Body of pancreas (tissue), 4 donors: ENCODE results near the gene KLHL29. TPM values are rescaled to one million over a fixed set of nuclear protein-coding genes. Genes with fewer than 3 reads are reported as not detected.
A peak's percentile ranks its signal among the peaks of the same experiment; 100 is the strongest.

Source experiments
- ATAC-seq: fragments of 150-250 bp; one replicate; pipeline ENCODE4 v1.9.1; 2016
- DNase-seq, 4 donors: peaks; one replicate each; pipeline ENCODE4 v3.0.0-alpha.2; 2019
- H3K27ac ChIP-seq, 4 donors: fragments of 200-600 bp; sonication (generic); 1 replicate in 3 of 4; 2 replicates in 1 of 4; pipeline versions ENCODE4 v1.5.1 to v1.6.1; 2016 to 2019; ENCODE audit warnings: mild to moderate bottlenecking in 1 of 4, mixed read lengths in 1 of 4, moderate library complexity in 1 of 4
- H3K27me3 ChIP-seq, 2 donors: fragments of 200-600 bp; sonication (generic); one replicate each; pipeline ENCODE4 v1.6.0; 2016; ENCODE audit warnings: mild to moderate bottlenecking in 1 of 2
- H3K36me3 ChIP-seq, 2 donors: fragments of 200-600 bp; sonication (generic); replicated peaks in 1 of 2; 2 replicates each; pipeline ENCODE4 v1.5.1; 2016; ENCODE audit warnings: low read depth in 2 of 2; ENCODE audit not compliant: insufficient read depth in 1 of 2
- H3K4me1 ChIP-seq: fragments of 200-600 bp; sonication (generic); one replicate; pipeline ENCODE4 v1.6.0; 2016
- H3K4me3 ChIP-seq, 2 donors: fragments of 200-600 bp; sonication (generic); 1 replicate in 1 of 2; 2 replicates in 1 of 2; pipeline ENCODE4 v1.5.1; 2016 to 2019
- H3K9me3 ChIP-seq, 3 donors: fragments of 200-600 bp; sonication (generic); 1 replicate in 2 of 3; 2 replicates in 1 of 3; pipeline ENCODE4 v1.5.1; 2016
- POLR2A ChIP-seq, 3 donors: fragments of 450-650 bp; IDR thresholded peaks; one replicate each; pipeline ENCODE4 v1.6.1; 2016; ENCODE audit warnings: antibody characterized with exemption in 3 of 3, mild to moderate bottlenecking in 2 of 3
- WGBS, 2 donors: methylation state at CpG; one replicate each; pipeline ENCODE4 v1.1.5; 2017; 5-methylcytosine and 5-hydroxymethylcytosine counted together
- intact Hi-C: fragments of 100-400 bp; cut with DNase I; formaldehyde crosslinking; loops from one replicate; pipeline ENCODE4 v1.15.1; 2023
- total RNA-seq, 2 donors: library from RNA; depleted of rRNA; stranded (reverse); fragments of >200 nt; gene quantifications; one replicate each; pipeline ENCODE4 v1.1.0, GENCODE V29; 2016
- TF ChIP-seq, protein P1 (sequence below), 7 experiments: fragments of 450-650 bp in 4 of 7; fragments of 200-600 bp in 3 of 7; sonication (generic) in 3 of 7; IDR thresholded peaks; one replicate each; pipeline ENCODE4 v1.5.1; 2016 to 2019; ENCODE audit warnings: antibody characterized with exemption in 7 of 7

KLHL29 gene
- total RNA-seq, 2 donors from 2014 or later: 4.0 to 4.4 TPM

DNA sequence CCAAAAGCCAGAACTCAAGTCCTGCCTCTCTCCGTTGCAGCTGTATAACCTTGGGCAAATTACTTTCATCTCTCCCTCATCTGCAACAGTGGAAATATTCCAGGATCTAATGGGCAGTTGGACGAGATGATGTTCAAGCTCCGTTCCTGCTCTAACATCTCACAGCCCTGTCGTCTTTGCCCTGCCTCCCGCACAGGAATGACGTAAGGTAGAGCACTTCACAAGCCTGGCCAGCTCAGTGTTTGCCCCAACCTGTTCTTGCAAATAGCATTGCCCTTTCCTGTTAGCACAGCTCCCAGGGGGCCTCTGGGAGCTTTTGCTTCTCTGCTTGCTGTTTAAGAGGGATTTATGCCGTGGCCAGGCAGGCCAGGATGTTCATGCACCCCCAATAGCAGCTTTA, 107.9 kb downstream of the KLHL29 start:
- ATAC-seq (no peak), DNase-seq (peak in 2 of 4 donors; percentile 27 to 31)
- no peak for TF ChIP-seq POLR2A (IDR thresholded peaks at IDR 0.05)
- TF ChIP-seq, protein P1, sequence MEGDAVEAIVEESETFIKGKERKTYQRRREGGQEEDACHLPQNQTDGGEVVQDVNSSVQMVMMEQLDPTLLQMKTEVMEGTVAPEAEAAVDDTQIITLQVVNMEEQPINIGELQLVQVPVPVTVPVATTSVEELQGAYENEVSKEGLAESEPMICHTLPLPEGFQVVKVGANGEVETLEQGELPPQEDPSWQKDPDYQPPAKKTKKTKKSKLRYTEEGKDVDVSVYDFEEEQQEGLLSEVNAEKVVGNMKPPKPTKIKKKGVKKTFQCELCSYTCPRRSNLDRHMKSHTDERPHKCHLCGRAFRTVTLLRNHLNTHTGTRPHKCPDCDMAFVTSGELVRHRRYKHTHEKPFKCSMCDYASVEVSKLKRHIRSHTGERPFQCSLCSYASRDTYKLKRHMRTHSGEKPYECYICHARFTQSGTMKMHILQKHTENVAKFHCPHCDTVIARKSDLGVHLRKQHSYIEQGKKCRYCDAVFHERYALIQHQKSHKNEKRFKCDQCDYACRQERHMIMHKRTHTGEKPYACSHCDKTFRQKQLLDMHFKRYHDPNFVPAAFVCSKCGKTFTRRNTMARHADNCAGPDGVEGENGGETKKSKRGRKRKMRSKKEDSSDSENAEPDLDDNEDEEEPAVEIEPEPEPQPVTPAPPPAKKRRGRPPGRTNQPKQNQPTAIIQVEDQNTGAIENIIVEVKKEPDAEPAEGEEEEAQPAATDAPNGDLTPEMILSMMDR (IDR thresholded peaks at IDR 0.05): no peak
- intact Hi-C loops: no loop called here
- H3K4me1 ChIP-seq: no peaks in the 10 kb centered on the region
- H3K9me3 ChIP-seq: no peaks in the 10 kb centered on the region
- no peak overlapping the region for H3K27ac ChIP-seq
- no peak overlapping the region for H3K4me3 ChIP-seq
- WGBS, 2 donors: 51 to 72% methylated on average over 7 of the region's 7 CpGs
- H3K36me3 ChIP-seq: no peaks in the 10 kb centered on the region
- H3K27me3 ChIP-seq: no peaks in the 10 kb centered on the region

DNA sequence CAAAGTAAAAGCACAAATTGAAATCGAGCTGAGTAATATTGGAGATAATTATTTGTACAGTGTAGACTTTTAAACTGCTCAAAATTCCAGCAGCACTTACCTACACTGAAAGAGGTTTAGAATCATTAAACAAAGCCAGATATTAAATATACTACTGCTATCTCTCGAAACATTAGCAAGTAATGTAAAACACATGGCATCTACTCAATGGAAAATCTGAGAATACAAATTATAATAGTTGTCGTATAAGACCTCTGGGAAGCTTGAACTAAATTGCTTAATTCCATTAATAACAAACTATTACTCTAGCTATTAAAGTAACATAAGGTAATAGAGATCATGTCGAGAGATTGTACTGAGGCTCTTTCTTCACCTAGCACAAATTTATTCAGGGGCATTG, 108.9 kb downstream of the KLHL29 start:
- 72 to 75% methylated on average over 4 of the region's 4 CpGs for WGBS, 2 donors

DNA sequence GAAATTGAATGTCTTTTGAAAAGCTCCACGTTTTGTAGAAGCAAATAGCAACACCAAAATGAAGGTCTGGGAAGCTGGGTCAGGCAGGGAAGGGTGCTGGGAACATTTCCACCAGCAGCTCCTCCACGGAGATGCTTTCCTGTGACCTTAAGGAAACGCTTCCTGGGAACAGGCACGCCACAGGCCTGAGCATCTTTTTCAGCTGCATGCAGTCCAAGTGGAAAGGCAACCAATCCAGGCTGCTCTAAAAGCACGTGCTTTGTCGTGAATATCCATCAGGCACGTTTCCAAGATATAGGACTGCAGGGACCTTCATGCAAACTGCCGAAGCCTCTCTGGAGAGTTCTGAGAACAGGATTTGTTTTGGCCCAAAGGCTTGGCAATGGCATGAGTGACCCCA, 109.3 kb downstream of the KLHL29 start:
- Histone ChIP-seq H3K4me1 (no peaks in the 10 kb centered on the region), H3K4me3 (no peak overlapping the region), H3K27ac (no peak overlapping the region), H3K9me3 (no peaks in the 10 kb centered on the region), H3K27me3 (no peaks in the 10 kb centered on the region), H3K36me3 (no peaks in the 10 kb centered on the region)
- ATAC-seq: no peak
- WGBS, 2 donors: 23 to 57% methylated on average over 2 to 8 of the region's 8 CpGs
- no peak for DNase-seq
- intact Hi-C loops: no loop called here
- TF ChIP-seq POLR2A (IDR thresholded peaks at IDR 0.05): no peak
- TF ChIP-seq, protein P1 (IDR thresholded peaks at IDR 0.05): no peak

More for the DNA sequence above, 108.9 kb downstream of the KLHL29 start:
- no peaks in the 10 kb centered on the region for H3K27me3 ChIP-seq
- no peaks in the 10 kb centered on the region for H3K4me1 ChIP-seq
- no peak overlapping the region for H3K27ac ChIP-seq
- no peaks in the 10 kb centered on the region for H3K9me3 ChIP-seq
- no peak for DNase-seq
- H3K4me3 ChIP-seq: no peak overlapping the region
- no peak for ATAC-seq
- no peak for TF ChIP-seq POLR2A (IDR thresholded peaks at IDR 0.05)
- TF ChIP-seq, protein P1 (IDR thresholded peaks at IDR 0.05): no peak
- intact Hi-C loops: no loop called here
- no peaks in the 10 kb centered on the region for H3K36me3 ChIP-seq

GRCh38 chr2:23495661-23496114, 110.7 kb downstream of the KLHL29 start:
- DNase-seq (no peak), ATAC-seq (no peak)
- H3K27ac ChIP-seq: no peak overlapping the region
- no peaks in the 10 kb centered on the region for H3K4me1 ChIP-seq
- H3K27me3 ChIP-seq: no peaks in the 10 kb centered on the region
- WGBS, 2 donors: 71 to 75% methylated on average over 14 to 16 of the region's 19 CpGs
- no peak overlapping the region for H3K4me3 ChIP-seq
- H3K9me3 ChIP-seq: no peaks in the 10 kb centered on the region
- intact Hi-C loops: no loop called here
- no peaks in the 10 kb centered on the region for H3K36me3 ChIP-seq
- TF ChIP-seq POLR2A (IDR thresholded peaks at IDR 0.05): no peak
- TF ChIP-seq, protein P1 (IDR thresholded peaks at IDR 0.05): no peak

- H3K27me3 ChIP-seq: no peaks in the 10 kb centered on the region
- no peaks in the 10 kb centered on the region for H3K9me3 ChIP-seq
- WGBS, 2 donors: 77 to 78% methylated on average over 5 of the region's 5 CpGs
- TF ChIP-seq, protein P1 (IDR thresholded peaks at IDR 0.05): no peak
- TF ChIP-seq POLR2A (IDR thresholded peaks at IDR 0.05): no peak
- no peak overlapping the region for H3K27ac ChIP-seq
- no peak for ATAC-seq
- intact Hi-C loops: no loop called here
- no peak for DNase-seq
- H3K4me3 ChIP-seq: no peak overlapping the region
- H3K36me3 ChIP-seq: no peaks in the 10 kb centered on the region
- peaks cover under 1% of the 10 kb centered on the region for H3K4me1 ChIP-seq
These were observed 111.5 kb downstream of the KLHL29 start for GRCh38 chr2:23496456-23496855.
